Melanocyte of skin (primary cell): ENCODE measurements around the gene GMEB1. TPM values are rescaled to one million over a fixed set of nuclear protein-coding genes. Genes with fewer than 3 reads are reported as not detected.

Experiments used
- small RNA-seq, 2 donors: library from RNA; depleted of rRNA; stranded (forward); fragments of <200 nt; gene quantifications; one replicate each; pipeline ENCODE3, GENCODE V24; 2012
- total RNA-seq, 2 donors: library from RNA; depleted of rRNA; stranded (reverse); fragments of >200 nt; gene quantifications; 2 replicates each; pipeline ENCODE4 v1.2.3, GENCODE V29; 2012

The GMEB1 gene, protein sequence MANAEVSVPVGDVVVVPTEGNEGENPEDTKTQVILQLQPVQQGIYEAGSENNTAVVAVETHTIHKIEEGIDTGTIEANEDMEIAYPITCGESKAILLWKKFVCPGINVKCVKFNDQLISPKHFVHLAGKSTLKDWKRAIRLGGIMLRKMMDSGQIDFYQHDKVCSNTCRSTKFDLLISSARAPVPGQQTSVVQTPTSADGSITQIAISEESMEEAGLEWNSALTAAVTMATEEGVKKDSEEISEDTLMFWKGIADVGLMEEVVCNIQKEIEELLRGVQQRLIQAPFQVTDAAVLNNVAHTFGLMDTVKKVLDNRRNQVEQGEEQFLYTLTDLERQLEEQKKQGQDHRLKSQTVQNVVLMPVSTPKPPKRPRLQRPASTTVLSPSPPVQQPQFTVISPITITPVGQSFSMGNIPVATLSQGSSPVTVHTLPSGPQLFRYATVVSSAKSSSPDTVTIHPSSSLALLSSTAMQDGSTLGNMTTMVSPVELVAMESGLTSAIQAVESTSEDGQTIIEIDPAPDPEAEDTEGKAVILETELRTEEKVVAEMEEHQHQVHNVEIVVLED
- 1 to 10 TPM; 7.0 to 8.6 TPM for total RNA-seq

DNA sequence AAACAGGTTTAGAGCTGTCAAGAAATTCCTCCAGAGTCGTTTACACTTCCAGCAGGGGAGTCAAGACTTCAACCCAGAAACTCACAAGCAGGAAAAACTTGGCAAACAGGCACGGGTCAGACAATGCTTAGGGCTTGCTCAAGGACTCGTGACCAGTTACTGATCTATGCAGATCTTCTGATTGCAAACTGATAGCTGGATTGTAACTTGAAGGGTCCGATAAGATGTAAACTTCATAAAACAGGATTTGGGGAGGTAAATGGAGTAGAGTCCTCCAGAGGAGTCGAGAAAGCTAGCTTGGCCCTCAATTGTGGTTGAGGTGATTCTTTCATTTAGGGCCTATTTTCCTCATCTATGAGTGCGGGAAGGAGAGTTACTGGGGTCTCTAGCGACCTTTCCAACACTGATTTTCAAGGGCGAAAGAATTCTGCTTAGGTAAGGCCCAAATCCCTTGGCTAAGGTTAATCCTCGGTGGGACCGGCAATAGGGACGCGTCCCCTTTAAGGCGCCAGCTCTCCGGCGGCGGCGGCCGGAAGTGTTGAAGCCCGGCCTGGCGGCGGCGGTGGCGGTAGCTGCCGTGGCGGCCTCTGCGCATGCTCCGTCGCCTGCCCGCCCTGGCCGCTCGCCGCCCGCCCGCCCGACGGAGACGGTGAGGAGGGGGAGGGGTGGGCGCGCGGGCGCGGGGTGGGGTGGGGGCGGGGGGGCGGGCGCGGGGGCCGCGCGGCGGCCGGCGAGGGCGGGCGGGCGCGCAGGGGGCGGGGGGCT, at the start of gene GMEB1:
Gene GMEB1, plus strand, starts transcription at position 594 of the 765 bp plus-strand sequence. CDS start 14,829 bp downstream, outside the sequence.

DNA sequence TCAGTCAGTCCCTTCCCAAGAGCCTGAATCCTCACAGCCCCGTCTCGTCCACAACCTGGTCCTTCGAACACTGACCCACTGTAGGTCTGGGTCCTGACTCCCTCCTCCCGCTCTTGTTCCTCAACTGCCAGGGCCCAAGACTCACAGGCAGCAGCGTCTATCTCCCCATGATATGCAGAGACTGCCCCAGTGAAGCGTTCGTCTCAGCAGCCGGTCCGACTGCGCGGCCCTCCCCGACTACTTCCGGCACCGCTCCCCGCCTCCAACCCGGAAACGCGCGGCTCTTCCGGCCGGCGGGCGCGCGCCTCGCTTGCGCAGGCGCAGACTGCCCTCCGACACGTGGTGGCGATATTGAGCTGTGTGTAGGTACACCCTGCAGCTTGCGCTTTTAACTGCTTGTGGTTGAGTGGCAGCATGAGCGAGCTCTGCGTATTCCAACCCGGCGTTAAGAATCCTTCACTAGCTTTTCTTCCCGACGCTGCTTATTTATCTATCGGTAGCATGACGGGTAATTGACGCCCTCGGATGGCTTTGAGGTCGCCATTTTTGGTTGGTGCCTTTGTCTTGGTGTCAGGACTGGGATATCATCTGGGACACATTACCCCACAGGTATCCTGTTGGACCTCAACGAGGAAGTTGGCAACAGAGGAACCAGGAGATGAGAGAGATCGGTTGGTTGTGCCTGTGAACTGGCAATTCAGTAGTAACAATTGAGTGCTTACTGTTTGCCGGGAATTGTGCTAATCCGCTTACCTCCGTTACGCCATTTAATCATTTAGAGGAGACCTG, 25.5 kb upstream of the GMEB1 start, which contains the start of gene TAF12:
Gene TAF12, minus strand, starts transcription at position 221 of the 789 bp plus-strand sequence. CDS start 20,986 bp downstream, outside the sequence.

DNA sequence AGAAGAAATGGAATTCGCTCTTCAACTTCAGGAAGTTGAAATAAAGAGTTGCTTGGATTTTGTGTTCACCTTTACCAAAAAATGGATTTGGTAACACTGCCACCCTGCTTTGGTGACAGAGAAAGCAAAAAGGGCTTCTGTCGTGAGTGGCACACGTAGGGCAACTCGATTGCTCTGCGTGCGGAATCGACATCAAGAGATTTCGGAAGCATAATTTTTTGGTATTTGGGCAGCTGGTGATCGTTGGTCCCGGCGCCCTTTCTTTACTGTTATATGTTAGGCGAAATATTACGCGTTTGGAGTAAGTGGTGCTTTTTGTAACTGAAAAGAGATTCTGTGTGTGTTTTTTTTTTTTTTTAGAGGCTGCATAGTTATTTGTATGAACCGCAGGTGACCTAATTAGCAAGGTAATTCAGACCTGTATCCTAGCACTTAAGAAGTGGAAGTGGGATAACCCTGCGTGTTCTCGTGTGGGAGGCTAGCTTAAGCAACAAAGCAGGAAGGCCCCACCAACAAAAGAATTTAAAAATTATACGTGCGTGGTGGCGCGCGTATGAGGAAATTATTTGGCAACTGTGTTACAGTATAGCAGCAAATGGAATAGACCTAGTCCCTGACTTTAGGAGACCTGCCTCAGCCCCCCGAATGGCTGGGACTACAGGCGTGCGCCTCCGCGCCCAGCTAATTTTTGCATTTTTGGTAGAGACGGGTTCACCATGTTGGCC, 19.9 kb upstream of the GMEB1 start, which contains the start of gene RNU11:
Gene RNU11, plus strand, starts transcription at position 127 of the 725 bp plus-strand sequence.

DNA sequence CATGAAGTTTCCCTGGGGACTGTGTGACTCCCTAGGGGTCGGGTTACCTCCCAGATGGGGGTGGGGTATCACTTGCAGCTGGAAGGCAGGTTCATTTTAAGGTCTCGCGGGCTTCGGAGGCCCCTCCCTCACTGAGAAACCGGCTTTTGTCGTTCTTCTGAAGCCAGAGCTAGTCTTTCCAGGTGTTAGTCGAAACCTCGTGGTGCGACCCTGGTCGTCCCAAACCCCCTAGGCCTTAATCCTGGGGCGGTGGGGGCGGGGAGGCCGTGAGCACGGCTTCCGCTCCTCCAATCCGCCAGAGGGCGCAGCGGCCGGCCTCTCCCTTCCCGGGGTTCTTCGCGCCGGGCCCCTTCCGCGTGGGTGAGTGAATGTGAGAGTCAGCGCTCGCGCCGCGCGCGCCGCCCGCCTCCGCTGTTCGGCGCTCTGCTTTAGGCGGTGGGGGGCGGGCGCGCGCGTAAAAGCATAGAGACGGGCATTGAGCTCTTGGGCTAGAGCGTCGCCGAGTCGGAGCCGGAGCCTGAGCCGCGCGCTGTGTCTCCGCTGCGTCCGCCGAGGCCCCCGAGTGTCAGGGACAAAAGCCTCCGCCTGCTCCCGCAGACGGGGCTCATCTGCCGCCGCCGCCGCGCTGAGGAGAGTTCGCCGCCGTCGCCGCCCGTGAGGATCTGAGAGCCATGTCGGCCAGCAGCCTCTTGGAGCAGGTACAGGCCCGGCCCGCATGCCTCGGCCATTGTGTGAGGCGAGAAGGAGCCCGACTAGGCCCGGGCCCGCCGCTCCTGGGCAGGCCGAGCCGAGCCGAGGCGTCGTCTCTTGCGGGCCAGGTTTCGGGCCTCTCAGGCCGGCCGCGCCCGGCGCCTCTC, 68.1 kb downstream of the GMEB1 start, which contains the start of gene YTHDF2:
Gene YTHDF2, plus strand, starts transcription at position 491 of the 857 bp plus-strand sequence. Its CDS starts 181 bp downstream, at position 672.

Small RNAs within 50 kb of the gene (small RNA-seq; reads per million reads assigned to genes)
- gene RF00422 (0 reads per million in 2 donors), gene RNU11 (0 reads per million in 2 donors)

Other genes with a start within 250 kb of the GMEB1 start
- gene RCC1, start 162.7 kb upstream of the GMEB1 start, total RNA-seq: 10 to 100 TPM; 18.9 to 56.3 TPM
- 10 to 100 TPM; 18.6 to 21.3 TPM for gene TRNAU1AP, start 115.7 kb upstream of the GMEB1 start, total RNA-seq
- gene RAB42, start 76.5 kb upstream of the GMEB1 start, total RNA-seq: 1 to 10 TPM; 3.8 to 6.7 TPM
- 10 to 100 TPM; 14.8 to 31.6 TPM for gene TAF12, start 25.7 kb upstream of the GMEB1 start, total RNA-seq
- not detected for gene RNU11, start 20.2 kb upstream of the GMEB1 start, total RNA-seq
- gene YTHDF2, start 68.2 kb downstream of the GMEB1 start, total RNA-seq: 10 to 100 TPM; 67.8 to 84.9 TPM
- 1 to 10 TPM in 1 of 2 donors, not detected in 1; 1.7 TPM for gene OPRD1, start 143.4 kb downstream of the GMEB1 start, total RNA-seq
- 10 to 100 TPM; 33.6 to 34.4 TPM for gene EPB41, start 245.8 kb downstream of the GMEB1 start, total RNA-seq